ENCODE measurements around the gene GYS2. TPM values are rescaled to one million over a fixed set of nuclear protein-coding genes. Genes with fewer than 3 reads are reported as not detected.

GYS2 gene
- total RNA-seq, 1 donor from 2014 or later = not detected

Other genes starting within 250 kb of the GYS2 start
- gene IAPP, start 231.9 kb downstream of the GYS2 start, total RNA-seq = under 0.01 TPM
- gene PYROXD1, start 167.2 kb downstream of the GYS2 start, total RNA-seq = 14.8 TPM
- gene RECQL, start 103.2 kb downstream of the GYS2 start, total RNA-seq = 27.5 TPM
- 37.4 TPM for gene GOLT1B, start 103.1 kb downstream of the GYS2 start, total RNA-seq
- 0.25 TPM for gene SPX, start 78.6 kb downstream of the GYS2 start, total RNA-seq
- 366 TPM for gene LDHB, start 53.0 kb upstream of the GYS2 start, total RNA-seq
- 4.2 TPM for gene KCNJ8, start 169.9 kb upstream of the GYS2 start, total RNA-seq

Data from temporal lobe (tissue), 1 donor.